ENCODE measurements around the gene CDH4.

CDH4 gene

GRCh38 chr20:61763740-61764400 is 511.8 kb downstream of the CDH4 start:
- TF ChIP-seq CTCF (IDR thresholded peaks at IDR 0.05; ENCODE audit: low read depth, low read length) = no peak
- no peak overlapping the region for H3K4me3 ChIP-seq (ENCODE audit: low read depth, low read length)

- no peak for TF ChIP-seq CTCF (IDR thresholded peaks at IDR 0.05; ENCODE audit: low read depth, low read length)
These were observed 512.5 kb downstream of the CDH4 start for GRCh38 chr20:61764471-61765025.

GRCh38 chr20:61765081-61765870 is 513.2 kb downstream of the CDH4 start:
- TF ChIP-seq CTCF (IDR thresholded peaks at IDR 0.05; ENCODE audit: low read depth, low read length) = no peak
- no peak overlapping the region for H3K4me3 ChIP-seq (ENCODE audit: low read depth, low read length)

More at GRCh38 chr20:61764471-61765025, 512.5 kb downstream of the CDH4 start:
- no peak overlapping the region for H3K4me3 ChIP-seq (ENCODE audit: low read depth, low read length)

- H3K4me3 ChIP-seq (ENCODE audit: low read depth, low read length) = no peak overlapping the region
- TF ChIP-seq CTCF (IDR thresholded peaks at IDR 0.05; ENCODE audit: low read depth, low read length) = no peak
These were observed 514.0 kb downstream of the CDH4 start for GRCh38 chr20:61765871-61766654.

GRCh38 chr20:61766921-61767610 is 515.0 kb downstream of the CDH4 start:
- TF ChIP-seq CTCF (IDR thresholded peaks at IDR 0.05; ENCODE audit: low read depth, low read length) = no peak
- no peak overlapping the region for H3K4me3 ChIP-seq (ENCODE audit: low read depth, low read length)

GRCh38 chr20:61767761-61768494 is 515.9 kb downstream of the CDH4 start:
- H3K4me3 ChIP-seq (ENCODE audit: low read depth, low read length) = no peak overlapping the region
- no peak for TF ChIP-seq CTCF (IDR thresholded peaks at IDR 0.05; ENCODE audit: low read depth, low read length)
